Right atrium auricular region (tissue), 2 donors: ENCODE data around the gene ABCB11. TPM values are rescaled to one million over a fixed set of nuclear protein-coding genes. Genes with fewer than 3 reads are reported as not detected.
A peak's percentile ranks its signal among the peaks of the same experiment; 100 is the strongest.

ENCODE experiments used
- DNase-seq: peaks from one replicate; pipeline ENCODE4 v3.0.0-alpha.2; 2019; ENCODE audit warnings: low spot score
- H3K27ac ChIP-seq, 2 donors: fragments of 200-600 bp; sonication (generic); 1 replicate in 1 of 2; 2 replicates in 1 of 2; pipeline ENCODE4 v1.5.1; 2016 to 2019
- H3K27me3 ChIP-seq, 2 donors: fragments of 200-600 bp; sonication (generic); one replicate each; pipeline versions ENCODE4 v1.5.1 to v1.6.0; 2017 to 2019
- H3K36me3 ChIP-seq: fragments of 200-600 bp; sonication (generic); one replicate; pipeline ENCODE4 v1.5.1; 2016
- H3K4me1 ChIP-seq, 2 donors: fragments of 200-600 bp; sonication (generic); one replicate each; pipeline versions ENCODE4 v1.5.1 to v1.6.0; 2017 to 2019
- H3K4me3 ChIP-seq, 2 donors: fragments of 200-600 bp; sonication (generic); 1 replicate in 1 of 2; 2 replicates in 1 of 2; pipeline ENCODE4 v1.5.1; 2017 to 2019; ENCODE audit warnings: mild to moderate bottlenecking in 1 of 2, moderate library complexity in 1 of 2
- H3K9me3 ChIP-seq, 2 donors: fragments of 200-600 bp; sonication (generic); one replicate each; pipeline ENCODE4 v1.5.1; 2019
- CTCF ChIP-seq, 2 donors: fragments of 200-600 bp; sonication (generic); IDR thresholded peaks; one replicate each; pipeline ENCODE4 v1.5.1; 2019; ENCODE audit warnings: antibody characterized with exemption in 2 of 2
- total RNA-seq, 2 donors: library from RNA; depleted of rRNA; stranded (reverse); fragments of >200 nt; gene quantifications; one replicate each; pipeline ENCODE4 v1.1.0, GENCODE V29; 2016

ABCB11 gene
- total RNA-seq, 2 donors from 2014 or later = 0.12 to 0.33 TPM

- DNase-seq = no peak
- Histone ChIP-seq H3K27ac (no peak overlapping the region), H3K4me1 (no peaks in the 10 kb centered on the region), H3K27me3 (no peaks in the 10 kb centered on the region), H3K36me3 (no peaks in the 10 kb centered on the region), H3K9me3 (peaks cover 0 to 10% of the 10 kb centered on the region in 2 donors), H3K4me3 (no peak overlapping the region)
- no peak for TF ChIP-seq CTCF (IDR thresholded peaks at IDR 0.05)
These were observed 79.3 kb downstream of the ABCB11 start for GRCh38 chr2:168951871-168952270.

GRCh38 chr2:168949324-168949723 is 81.8 kb downstream of the ABCB11 start:
- no peaks in the 10 kb centered on the region for H3K4me1 ChIP-seq

GRCh38 chr2:168948621-168949212 is 82.4 kb downstream of the ABCB11 start:
- no peak for DNase-seq
- Histone ChIP-seq H3K4me3 (no peak overlapping the region), H3K36me3 (no peaks in the 10 kb centered on the region), H3K4me1 (no peaks in the 10 kb centered on the region), H3K27me3 (no peaks in the 10 kb centered on the region), H3K27ac (no peak overlapping the region), H3K9me3 (peaks cover 0 to 6% of the 10 kb centered on the region in 2 donors)
- peak; percentile 25 to 64 for TF ChIP-seq CTCF (IDR thresholded peaks at IDR 0.05)

More at GRCh38 chr2:168949324-168949723, 81.8 kb downstream of the ABCB11 start:
- Histone ChIP-seq H3K27ac (no peak overlapping the region), H3K4me3 (no peak overlapping the region), H3K9me3 (peaks cover 0 to 6% of the 10 kb centered on the region in 2 donors), H3K27me3 (no peaks in the 10 kb centered on the region), H3K36me3 (no peaks in the 10 kb centered on the region)
- TF ChIP-seq CTCF (IDR thresholded peaks at IDR 0.05) = no peak
- DNase-seq = no peak

- Histone ChIP-seq H3K4me1 (no peaks in the 10 kb centered on the region), H3K27ac (no peak overlapping the region), H3K27me3 (no peaks in the 10 kb centered on the region), H3K36me3 (no peaks in the 10 kb centered on the region), H3K4me3 (no peak overlapping the region), H3K9me3 (no peaks in the 10 kb centered on the region)
- DNase-seq = no peak
- no peak for TF ChIP-seq CTCF (IDR thresholded peaks at IDR 0.05)
These were observed 85.6 kb downstream of the ABCB11 start for GRCh38 chr2:168945508-168945907.

GRCh38 chr2:168944065-168944464 is 87.1 kb downstream of the ABCB11 start:
- Histone ChIP-seq H3K9me3 (no peaks in the 10 kb centered on the region), H3K27me3 (no peaks in the 10 kb centered on the region), H3K4me1 (no peaks in the 10 kb centered on the region), H3K27ac (no peak overlapping the region), H3K4me3 (no peak overlapping the region), H3K36me3 (no peaks in the 10 kb centered on the region)
- no peak for DNase-seq
- no peak for TF ChIP-seq CTCF (IDR thresholded peaks at IDR 0.05)

- H3K36me3 ChIP-seq = no peaks in the 10 kb centered on the region
- no peak for DNase-seq
- TF ChIP-seq CTCF (IDR thresholded peaks at IDR 0.05) = no peak
- no peak overlapping the region for H3K27ac ChIP-seq
- H3K4me3 ChIP-seq = no peak overlapping the region
- H3K27me3 ChIP-seq = no peaks in the 10 kb centered on the region
- no peaks in the 10 kb centered on the region for H3K4me1 ChIP-seq
- no peaks in the 10 kb centered on the region for H3K9me3 ChIP-seq
These were observed 89.8 kb downstream of the ABCB11 start for GRCh38 chr2:168941297-168941696.
